Fibroblast of peridontal ligament (primary cell): Measurements from ENCODE around the gene CYP26B1.

Source experiments
- DNase-seq: peaks from one replicate; pipeline ENCODE4 v3.0.0-alpha.2; 2010; ENCODE audit errors: extremely low read depth

CYP26B1 gene

DNA sequence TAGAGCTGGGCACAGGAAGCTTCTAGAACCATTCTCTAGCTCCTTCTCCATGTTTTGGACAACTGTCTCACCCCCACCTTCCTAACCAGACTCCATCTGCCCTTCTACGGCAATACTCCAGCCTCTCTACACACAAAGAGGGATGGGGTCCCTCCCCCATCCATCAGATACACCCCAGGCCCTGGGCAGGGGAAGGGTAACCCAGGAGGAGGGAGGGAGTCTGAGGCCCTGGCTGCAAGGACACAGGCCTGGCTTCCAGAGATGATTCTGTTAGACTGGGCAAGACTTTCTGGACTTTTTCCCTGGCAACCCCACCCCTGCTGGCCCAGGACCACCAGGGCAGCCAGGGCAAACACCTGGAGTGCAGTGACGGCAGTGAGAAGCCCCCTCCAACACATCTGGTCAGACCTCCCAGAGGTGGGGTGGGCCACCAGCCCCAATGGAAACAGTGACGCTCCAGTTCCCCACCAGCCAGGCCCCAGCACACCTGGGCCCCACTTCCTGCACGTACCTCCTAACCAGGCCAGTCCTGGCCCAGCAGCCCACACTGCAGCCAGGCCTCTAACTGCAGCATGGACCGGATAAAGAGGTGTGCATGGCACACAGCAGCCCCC, 6.5 kb downstream of the CYP26B1 start:
- DNase-seq = no peak

DNA sequence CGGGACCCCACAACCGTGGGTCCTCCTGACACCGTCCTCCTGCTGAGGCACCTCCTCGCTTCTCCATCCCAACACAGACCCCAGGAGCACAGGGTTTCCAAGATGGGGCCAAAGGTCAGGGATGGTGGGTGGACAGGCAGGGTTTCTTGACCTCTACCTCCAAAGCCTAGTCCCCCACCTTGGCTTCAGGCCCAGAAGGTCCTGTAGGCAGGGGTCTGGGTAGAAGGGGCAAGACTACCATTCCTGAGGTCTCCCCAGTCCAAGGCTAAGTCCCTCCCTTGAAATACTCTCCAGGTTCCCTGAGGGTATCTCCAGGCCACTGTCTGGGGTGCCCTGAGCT, 7.1 kb downstream of the CYP26B1 start:
- no peak for DNase-seq

DNA sequence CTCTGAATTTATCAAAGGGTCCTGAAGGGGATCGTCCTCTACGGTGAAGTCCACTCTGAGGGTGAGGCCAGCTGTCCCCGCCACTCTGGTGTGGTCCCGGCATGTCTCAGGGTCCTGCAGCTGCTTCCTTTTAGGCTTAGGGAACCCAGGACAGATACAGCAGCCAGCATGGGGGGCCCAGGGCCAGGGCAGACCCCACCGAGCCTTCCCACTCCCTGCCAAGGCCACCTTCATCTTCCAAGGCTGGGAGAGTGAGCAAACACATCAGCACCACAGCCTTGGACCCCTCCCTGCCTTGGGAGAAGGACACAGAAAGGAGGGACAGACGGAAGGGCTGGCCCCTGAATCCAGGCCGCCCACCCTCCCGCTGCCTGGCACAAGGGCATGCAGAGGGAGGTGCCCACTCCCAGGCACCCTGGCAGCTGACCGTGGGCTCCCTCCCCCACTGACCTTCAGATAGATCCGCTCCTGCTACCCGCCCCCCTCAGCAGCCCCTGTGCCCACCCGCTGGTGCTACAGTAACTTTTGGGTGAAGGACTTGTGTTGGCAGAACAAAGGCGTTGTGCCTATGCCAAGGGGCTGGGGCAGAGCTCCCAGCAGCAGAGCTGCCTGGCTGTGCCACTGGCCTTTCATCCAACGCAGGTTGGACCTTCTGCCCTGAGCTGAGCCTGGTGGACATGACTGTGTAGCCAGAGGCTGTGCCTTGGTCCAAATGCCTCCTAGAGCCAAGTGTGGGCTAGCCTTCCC, 7.6 kb downstream of the CYP26B1 start:
- DNase-seq = no peak

DNA sequence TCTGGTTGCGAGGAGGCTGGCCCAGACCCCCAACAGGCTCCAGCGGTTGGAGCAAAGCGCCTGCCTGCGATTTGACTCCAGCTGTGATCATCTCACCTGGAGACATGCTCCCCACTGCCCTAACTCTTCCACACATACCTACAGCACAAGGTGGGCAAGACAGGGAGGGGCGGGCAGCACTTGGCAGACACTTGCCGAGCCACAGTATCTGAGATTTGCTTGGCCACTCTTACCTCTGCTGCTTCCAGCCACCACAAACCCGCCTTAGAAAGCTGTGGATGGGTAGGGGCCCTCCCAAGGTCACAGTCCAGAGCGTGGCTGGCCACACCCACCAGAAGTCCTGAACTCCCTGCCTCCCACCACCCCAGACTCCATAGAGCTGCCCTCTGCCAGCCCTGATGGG, 8.2 kb downstream of the CYP26B1 start:
- no peak for DNase-seq

DNA sequence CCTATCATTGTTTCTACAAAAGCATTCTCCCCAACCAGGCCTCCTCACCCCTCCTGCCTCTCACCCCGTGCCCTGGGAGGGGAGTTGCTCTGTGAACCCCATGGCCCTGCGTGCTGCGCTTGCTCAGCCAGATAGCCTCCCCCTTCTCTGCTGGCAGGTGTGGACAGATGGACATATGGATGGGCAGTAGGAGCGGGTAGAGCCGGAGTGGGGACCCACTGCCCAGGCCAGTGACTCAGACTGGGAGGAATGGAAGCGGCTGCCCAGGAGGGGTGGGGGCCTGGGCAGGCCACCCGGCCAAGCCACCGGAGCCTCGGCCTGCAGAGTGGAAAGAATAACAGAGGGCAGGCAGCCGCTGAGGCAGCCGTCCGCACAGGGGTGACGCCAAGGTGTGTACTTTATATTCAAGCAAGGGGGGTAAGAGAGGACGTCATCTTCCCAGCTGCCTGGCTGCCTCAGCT, 8.7 kb downstream of the CYP26B1 start:
- DNase-seq = no peak

DNA sequence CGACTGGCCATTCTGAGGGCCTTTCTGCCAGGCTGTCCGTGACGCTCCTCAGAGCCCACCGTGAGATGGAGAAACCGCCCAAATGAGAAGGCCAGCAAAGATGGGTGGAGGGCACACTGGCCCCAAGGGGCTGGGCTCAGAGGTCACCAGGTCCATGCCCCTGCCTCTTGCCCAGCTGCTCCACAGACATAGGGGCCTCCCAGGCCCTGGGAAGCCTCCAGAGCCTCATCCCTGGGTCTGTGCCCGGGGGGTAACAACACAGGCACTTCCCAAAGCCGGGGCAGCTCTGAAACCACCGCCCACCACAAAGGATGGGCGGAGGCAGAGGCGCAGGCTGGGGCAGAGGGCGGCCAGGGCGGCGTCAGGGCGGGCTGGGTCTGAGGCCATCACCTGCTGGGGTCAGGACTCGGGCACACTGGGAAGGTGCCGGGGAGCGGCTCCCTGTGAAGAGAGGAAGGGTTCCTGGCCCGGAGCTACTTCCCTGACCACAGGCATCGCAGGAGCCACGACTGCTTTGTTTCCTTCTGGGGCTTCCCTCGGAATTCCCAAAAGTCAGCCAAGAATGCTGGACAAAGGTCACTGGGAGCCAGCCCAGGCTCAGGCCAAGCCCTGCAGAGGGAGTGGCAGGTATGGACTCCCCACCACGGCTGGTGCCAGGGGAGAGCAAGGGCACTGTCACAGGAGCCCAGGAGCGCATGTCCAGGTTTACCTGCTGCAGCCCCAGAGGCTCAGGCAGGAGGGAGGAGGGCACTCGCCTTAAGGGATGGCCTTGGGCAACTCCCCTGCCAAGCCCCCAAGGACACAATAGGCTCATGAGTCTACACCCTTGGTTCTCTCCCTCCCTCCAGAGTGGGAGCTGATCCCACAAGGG, 9.4 kb downstream of the CYP26B1 start:
- DNase-seq = no peak

DNA sequence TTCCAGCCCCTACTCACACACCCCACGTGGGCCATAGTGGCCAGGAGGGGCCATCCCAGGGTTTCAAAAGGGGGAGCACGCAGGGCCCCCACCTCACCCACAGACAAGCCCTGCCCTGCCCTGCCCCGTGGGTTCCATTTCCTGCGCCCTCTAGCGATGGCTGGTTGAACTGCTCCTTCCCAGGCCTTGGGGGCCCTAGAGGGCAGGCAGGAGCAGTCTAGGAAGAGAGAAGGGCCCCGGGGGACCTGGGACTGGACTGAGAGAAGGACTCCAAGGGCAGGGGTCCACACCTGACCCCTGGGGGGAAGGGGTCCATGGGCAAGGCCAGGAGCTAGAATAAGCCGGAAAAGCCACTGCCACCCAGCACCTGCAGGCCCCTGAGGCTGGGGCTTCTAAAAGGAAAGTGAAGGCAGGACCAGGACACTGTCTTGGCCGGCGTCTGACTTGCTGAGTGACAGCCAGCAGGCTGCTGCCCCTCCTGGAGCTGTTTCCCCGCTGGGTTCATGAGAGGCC, 10.1 kb downstream of the CYP26B1 start:
- no peak for DNase-seq

DNA sequence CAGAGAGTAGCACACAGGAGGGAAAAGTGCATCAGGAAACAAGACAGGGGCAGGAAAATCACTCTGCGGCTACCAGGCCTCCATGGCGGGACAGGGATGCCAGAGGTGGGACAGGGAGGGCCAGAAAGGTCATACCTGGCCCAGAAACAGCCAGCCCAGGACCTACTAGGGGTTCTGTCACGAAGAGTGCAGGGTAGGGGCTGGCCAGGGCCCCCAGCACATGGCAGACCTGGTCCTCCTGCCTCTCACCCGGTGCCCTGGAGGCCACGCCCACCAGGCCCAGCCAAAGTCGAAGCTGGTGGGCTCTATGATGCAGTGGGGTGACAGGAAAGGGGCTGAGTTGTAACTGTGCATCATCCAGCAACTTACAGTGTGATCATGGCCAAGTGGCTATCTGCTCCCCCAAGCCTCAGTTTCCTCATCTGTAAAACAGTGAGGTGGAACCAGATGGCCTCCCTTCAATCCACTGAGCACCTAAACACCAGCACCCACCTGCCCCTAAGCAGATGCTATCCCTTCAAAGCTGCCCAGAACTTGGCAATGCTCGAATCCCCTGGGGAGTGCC, 10.6 kb downstream of the CYP26B1 start:
- no peak for DNase-seq

DNA sequence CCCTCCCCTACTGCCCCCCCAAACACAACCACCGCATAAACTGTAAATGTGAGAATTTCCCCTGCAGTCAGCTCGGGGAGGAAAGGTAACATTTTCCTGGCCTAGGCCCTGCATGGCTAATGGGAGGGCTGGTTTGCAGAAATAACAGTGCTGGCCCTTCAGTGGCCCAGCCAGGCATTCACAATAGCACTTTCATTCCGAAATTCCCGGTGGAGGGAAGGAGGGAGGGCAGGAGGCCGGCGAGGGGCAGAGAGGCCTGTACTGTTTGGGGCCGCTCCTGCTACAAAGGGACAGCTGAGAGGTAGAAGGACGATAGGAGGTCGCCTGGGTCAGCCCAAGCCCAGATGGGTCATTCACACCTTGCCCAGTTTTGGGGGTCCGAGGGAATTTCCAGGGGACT, 11.3 kb downstream of the CYP26B1 start:
- no peak for DNase-seq

DNA sequence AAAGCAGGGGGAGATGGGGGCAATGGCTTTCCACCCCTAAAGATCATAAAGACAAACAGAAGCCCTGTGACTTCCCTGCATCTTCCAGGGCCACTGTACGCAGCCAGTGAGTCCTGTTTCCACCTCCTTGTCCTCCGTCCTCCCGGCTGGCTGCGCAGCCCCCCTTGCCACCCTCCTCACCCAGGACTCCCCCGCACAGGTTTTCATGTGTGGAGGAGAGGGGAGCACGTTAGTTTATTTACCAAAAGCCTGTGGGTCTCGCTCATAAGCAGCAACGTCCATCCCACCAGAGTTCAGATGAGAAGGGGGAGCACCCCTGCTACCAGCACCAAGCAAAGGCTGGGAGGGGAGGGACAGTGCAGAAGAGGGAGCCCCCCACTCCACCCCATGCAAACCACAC, 11.7 kb downstream of the CYP26B1 start:
- no peak for DNase-seq

DNA sequence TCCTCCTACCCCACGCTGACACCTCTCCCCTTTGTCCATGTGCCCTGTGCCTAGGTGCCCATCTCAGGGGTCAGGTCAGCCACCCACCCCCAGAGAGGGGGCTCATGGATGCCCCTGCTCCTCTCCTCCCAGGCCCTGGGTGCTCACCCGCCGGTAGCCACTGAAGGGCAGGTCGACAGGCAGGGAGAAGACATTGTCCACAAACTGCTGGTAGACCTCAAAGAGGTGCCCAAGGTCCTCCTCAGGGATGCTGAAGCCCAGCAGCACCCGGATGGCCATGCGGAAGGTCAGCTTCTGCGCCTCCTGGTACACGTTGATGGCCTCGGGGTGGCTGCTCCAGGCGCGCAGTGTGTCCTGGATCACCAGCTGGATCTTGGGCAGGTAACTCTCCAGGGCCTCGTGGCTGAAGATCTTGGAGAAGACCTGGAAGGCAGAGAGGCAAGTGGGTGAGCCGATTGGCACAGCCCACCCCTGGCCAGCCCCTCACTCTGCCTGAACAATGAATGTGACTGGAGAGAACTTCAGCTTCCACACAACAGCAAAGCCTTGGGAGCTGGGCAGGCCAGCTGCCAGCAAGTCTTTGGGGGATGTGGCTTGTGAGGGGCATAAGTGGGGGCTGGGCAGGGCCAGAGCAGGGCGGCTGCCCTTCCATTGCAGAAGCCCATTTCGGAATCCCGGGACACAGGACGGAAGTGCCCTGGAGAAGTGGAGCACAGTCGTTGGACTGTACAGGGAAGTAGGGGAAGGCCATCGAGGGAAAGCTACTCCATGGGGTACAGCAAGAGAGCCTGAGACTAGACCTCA, 12.5 kb downstream of the CYP26B1 start:
- no peak for DNase-seq

DNA sequence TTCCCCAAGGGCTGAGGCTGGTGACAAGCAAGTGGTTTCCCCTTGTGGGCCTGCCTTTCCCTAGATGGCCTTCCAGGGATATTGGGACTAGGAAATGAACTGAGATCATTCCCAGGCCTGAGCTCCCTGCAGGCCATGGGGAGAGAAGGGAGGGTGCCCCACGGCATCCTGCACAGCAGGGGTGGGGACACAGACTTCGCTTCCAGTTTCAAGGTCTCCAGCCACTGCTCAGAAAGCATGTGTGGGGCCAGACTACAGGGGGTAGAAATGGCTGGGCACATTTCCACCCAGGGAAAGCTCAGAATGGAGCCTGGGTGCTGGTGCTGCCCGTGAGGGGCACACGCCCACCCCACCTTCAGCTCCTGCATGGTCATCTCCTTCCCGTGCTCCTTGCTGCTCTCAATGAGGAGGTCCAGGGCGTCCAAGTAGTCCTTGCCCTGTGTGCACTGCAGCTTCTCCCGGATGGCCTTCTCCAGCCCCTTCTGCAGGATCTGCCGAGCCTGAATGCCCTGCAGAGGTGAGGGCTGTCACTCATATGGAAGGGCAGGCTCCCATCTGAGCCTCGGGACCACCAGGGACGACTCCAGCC, 13.2 kb downstream of the CYP26B1 start:
- no peak for DNase-seq

DNA sequence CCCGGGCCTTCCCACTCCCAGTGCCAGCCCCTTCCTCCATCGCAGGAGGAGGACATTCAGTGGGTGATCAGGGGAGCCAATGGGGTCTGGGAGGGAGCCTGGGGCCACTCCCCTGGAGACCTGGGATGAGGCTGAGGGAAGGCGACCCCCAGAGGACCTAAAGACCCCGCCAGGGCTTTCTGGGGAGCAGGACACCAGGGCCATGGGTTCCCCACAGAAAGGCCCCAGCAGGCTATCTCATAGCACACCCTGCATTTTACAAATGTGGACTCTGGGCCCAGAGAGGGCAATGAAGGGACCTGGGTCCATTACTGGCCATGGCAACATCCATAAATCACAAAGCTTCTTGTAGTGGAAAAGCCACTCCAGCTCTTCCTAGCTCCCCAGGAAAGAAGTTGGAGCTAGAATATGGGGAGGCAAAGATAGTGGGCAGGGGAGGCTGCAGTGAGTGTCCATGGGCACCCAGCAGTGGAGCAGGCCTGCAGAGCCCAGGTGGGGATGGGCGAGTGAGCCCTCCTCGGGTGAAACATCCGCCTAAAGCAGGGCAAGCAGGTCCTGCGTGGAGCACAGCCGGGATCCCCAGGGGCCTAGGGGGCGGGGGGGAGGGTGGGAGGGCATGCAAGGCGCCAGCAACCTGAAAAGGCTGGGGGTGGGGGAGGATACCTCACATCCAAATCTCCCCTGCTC, 13.8 kb downstream of the CYP26B1 start:
- no peak for DNase-seq

DNA sequence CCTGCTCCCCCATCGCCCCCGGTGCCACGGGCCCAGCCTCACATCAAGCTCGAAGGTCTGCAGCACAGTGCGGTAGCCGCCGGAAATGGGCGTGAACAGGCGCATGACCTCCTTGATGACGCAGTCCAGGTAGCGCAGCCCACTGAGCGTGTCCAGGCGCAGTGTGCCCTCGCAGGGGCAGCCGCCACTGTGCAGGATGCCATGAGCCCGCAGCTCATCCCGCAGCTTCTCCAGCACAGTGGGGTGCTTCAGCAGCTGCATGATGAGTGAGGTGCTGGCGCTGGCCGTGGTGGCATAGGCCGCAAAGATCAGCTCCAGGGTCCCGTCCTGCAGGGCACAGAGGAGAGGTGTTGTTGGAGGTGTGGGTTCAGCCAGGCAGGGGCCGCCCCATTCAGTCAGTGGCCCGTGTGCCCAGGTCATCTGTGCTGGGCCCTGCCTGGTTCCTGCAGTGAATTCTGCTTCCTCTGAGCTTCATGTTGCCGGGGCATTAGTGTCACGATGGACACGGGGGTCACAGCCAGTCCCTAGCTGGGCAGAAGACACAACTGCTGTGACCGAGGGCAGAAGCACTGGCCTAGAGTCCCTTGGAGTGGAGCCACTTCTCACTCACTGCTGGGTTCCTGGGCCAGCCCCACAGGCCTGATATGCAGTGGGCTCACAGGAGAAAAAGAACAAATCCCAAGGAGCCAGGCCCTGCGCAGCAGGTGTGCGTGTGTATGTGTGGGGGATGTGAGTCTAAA, 14.5 kb downstream of the CYP26B1 start:
- DNase-seq = no peak

DNA sequence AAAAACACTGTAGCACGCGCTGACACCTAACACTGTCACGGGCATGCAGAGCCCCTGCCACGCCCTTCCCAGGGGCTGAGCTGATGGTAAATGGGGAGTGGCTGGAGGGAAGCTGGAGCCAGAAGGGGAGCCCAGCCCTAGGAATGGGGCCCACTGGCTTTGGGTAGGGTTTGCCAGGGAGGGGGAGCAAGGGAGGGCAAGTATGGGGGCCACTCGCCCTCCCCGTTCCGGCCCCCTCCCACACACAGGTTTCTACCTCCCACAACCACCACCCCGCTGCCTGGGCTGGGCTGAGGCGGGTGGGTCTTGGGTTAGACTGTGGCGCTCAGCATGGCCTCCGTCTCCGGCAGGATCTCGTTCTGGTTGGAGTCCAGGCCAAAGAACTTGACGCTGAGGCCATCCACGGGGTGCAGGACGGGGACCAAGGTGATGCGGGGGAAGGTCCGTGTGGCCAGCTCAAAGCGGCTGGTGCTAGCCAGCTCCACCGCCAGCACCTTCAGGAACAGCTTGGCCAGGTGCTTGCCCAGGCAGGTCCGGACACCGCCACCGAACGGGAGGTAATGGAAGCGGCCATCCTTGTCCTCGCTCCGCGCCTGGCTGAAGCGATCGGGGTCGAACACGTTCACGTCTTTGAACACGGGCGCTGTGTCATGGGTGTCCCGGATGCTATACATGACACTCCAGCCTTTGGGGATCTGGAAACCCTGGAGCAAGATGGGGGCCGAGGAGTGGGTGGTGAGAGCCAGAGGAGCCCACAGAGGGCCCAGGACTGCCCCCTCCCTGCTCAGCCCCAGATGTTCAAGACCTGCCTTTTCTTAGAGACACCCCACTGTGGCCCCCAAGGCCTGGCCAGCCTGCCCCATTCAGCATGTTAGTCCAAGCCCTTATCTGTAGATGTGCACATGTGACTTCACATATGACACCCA, 15.5 kb downstream of the CYP26B1 start:
- no peak for DNase-seq

DNA sequence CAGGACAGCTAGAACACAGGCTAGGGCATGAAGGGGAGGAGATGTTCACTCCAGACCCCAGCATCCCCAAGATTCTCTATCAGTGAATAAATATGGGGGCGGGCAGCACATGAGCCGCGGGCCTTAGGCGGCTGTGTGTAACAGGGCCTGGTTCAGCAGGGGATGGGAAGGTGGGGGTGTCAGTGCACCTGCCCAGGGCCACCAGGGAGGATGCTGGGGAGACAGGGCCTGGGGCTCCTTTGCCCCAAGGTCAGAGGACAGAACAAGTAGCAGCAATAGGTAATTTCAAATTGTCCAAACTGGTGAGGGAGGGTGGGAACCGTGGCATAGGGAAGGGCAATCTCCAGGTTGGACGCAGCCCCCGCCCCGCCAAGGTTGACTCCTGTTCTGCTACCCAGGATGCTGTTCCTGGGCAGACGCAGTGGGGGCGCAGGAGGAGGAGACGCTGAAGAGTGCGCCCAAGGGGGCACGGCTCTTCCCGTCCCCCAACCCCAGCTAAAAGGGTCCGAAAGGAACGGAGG, 16.2 kb downstream of the CYP26B1 start:
- no peak for DNase-seq

DNA sequence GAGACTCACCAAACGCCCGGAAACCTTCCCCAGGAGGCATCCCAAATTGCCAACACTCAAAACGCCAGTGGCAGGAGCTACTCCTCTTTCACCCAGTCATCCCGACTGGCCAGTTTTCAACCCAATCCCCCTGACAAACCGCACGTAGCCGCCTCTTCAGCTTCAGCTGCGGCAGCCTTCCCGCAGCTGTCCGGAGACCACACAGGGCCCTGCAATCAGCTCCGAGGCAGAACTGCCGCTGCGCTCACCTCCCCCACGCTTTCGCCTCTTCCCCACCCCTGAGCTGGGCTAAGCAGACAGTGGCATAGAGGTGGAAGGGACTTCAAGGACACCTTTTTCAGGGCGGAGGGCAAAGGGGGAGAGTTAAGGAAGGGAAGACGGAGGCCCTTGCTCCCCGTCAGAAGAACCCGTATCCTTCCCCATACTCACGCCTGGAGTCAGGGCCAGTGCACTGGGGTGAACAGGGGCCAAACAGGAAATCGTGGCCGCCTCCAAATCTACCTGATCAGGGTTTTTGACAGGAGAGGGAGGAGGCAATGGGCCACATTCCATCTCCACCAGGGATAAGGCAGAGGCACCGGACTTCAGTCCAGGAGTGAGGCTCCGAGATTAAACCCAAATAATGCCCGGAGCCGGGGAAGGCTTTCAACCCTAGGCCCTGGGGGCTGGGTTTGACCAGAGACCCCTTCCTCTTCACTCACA, 16.9 kb downstream of the CYP26B1 start:
- no peak for DNase-seq
